Measurements from ENCODE around the gene NAIF1.

The NAIF1 gene

GRCh38 chr9:128056086-128056485, 11.0 kb downstream of the NAIF1 start:
- no peaks in the 10 kb centered on the region for H3K36me3 ChIP-seq
- TF ChIP-seq CTCF (IDR thresholded peaks at IDR 0.05; ENCODE audit: low read depth, low read length), result no peak
- peaks cover 3% of the 10 kb centered on the region; the same call in 1 of the 2 replicates for H3K4me1 ChIP-seq
- no peaks in the 10 kb centered on the region for H3K9me3 ChIP-seq
- H3K4me3 ChIP-seq (ENCODE audit: low read depth, low read length), result no peak overlapping the region
- H3K27me3 ChIP-seq, result no peaks in the 10 kb centered on the region
- no peak for DNase-seq

GRCh38 chr9:128055344-128056040, 11.6 kb downstream of the NAIF1 start:
- TF ChIP-seq CTCF (IDR thresholded peaks at IDR 0.05; ENCODE audit: low read depth, low read length), result no peak
- H3K9me3 ChIP-seq, result no peaks in the 10 kb centered on the region
- H3K4me1 ChIP-seq, result peaks cover 3% of the 10 kb centered on the region; the same call in 1 of the 2 replicates
- no peaks in the 10 kb centered on the region for H3K36me3 ChIP-seq
- DNase-seq, result no peak
- no peaks in the 10 kb centered on the region for H3K27me3 ChIP-seq
- no peak overlapping the region for H3K4me3 ChIP-seq (ENCODE audit: low read depth, low read length)

- Histone ChIP-seq H3K4me1 (peaks cover 3% of the 10 kb centered on the region; the same call in 1 of the 2 replicates), H3K27me3 (no peaks in the 10 kb centered on the region), H3K36me3 (no peaks in the 10 kb centered on the region), H3K9me3 (no peaks in the 10 kb centered on the region), H3K4me3 (ENCODE audit: low read depth, low read length) (no peak overlapping the region)
- DNase-seq, result no peak
- TF ChIP-seq CTCF (IDR thresholded peaks at IDR 0.05; ENCODE audit: low read depth, low read length), result no peak
Measured at GRCh38 chr9:128054087-128054486, 13.0 kb downstream of the NAIF1 start.

- Histone ChIP-seq H3K4me3 (ENCODE audit: low read depth, low read length) (no peak overlapping the region), H3K36me3 (no peaks in the 10 kb centered on the region), H3K27me3 (no peaks in the 10 kb centered on the region), H3K4me1 (peaks cover 3% of the 10 kb centered on the region; the same call in 1 of the 2 replicates), H3K9me3 (no peaks in the 10 kb centered on the region)
- no peak for DNase-seq
- no peak for TF ChIP-seq CTCF (IDR thresholded peaks at IDR 0.05; ENCODE audit: low read depth, low read length)
Measured at GRCh38 chr9:128053560-128053959, 13.6 kb downstream of the NAIF1 start.

- no peak overlapping the region for H3K4me3 ChIP-seq (ENCODE audit: low read depth, low read length)
- no peaks in the 10 kb centered on the region for H3K9me3 ChIP-seq
- H3K27me3 ChIP-seq, result no peaks in the 10 kb centered on the region
- no peaks in the 10 kb centered on the region for H3K36me3 ChIP-seq
- DNase-seq, result no peak
- TF ChIP-seq CTCF (IDR thresholded peaks at IDR 0.05; ENCODE audit: low read depth, low read length), result no peak
- H3K4me1 ChIP-seq, result peaks cover 3% of the 10 kb centered on the region
Measured at GRCh38 chr9:128051932-128052709, 15.0 kb downstream of the NAIF1 start.

GRCh38 chr9:128049843-128050242, 17.3 kb downstream of the NAIF1 start:
- Histone ChIP-seq H3K4me3 (ENCODE audit: low read depth, low read length) (no peak overlapping the region), H3K9me3 (no peaks in the 10 kb centered on the region), H3K36me3 (no peaks in the 10 kb centered on the region), H3K4me1 (peaks cover 13% of the 10 kb centered on the region), H3K27me3 (no peaks in the 10 kb centered on the region)
- no peak for TF ChIP-seq CTCF (IDR thresholded peaks at IDR 0.05; ENCODE audit: low read depth, low read length)
- no peak for DNase-seq

Data from BE2C (cell line).